ENCODE data around the gene FUZ.

Gene FUZ

DNA sequence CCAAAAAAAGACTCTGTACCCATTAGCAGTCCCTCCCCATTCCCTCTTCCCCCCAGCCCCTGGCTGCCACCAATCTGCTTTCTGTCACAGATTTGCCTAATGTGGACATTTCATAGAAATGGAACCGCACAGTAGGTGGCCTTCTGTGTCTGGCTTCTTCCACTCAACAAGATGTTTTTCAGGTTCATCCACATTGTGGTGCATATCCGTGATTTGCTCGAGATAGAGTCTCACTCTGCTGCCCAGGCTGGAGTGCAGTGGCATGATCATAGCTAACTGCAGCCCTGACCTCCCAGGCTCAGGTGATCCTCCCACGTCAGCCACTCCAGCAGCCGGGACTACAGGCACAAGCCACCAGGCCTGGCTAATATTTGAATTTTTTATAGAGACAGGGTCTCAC lies 25.3 kb downstream of the FUZ start:
- H3K14ac ChIP-seq (ENCODE audit: low read length) = no peak overlapping the region
- peaks cover 58 to 61% of the 10 kb centered on the region in 2 experiments for H3K36me3 ChIP-seq (ENCODE audit: control insufficient read depth in 1 of 2, insufficient read depth in 2 of 2, low read length in 2 of 2)
- H3K27ac ChIP-seq (ENCODE audit: low read depth, low read length) = no peak overlapping the region
- peaks cover 2% of the 10 kb centered on the region for H3K79me1 ChIP-seq (ENCODE audit: low read length)
- no peak overlapping the region for H2BK12ac ChIP-seq (ENCODE audit: low read length)
- no peak overlapping the region for H3K4ac ChIP-seq (ENCODE audit: low read depth, low read length)
- H3K23ac ChIP-seq (ENCODE audit: low read length) = no peak overlapping the region
- no peak overlapping the region for H2AFZ ChIP-seq (ENCODE audit: insufficient read depth, low read length, poor library complexity)
- H4K91ac ChIP-seq (ENCODE audit: low read depth, low read length) = no peak overlapping the region
- H4K8ac ChIP-seq (ENCODE audit: low read depth, low read length) = no peak overlapping the region
- H3K9me3 ChIP-seq (ENCODE audit: insufficient read depth, low read depth, low read length) = peaks cover 2% of the 10 kb centered on the region
- no peak overlapping the region for H3K9ac ChIP-seq (ENCODE audit: low read length)
- H3K18ac ChIP-seq (ENCODE audit: low read length) = no peak overlapping the region
- H3K27me3 ChIP-seq (ENCODE audit: insufficient read depth, low read length) = no peaks in the 10 kb centered on the region
- no CpG with 5 or more reads among the region's 5 CpGs for WGBS (ENCODE audit: extremely low coverage, insufficient coverage, insufficient read length)
- DNase-seq = peak; percentile 12 to 77
- H3K79me2 ChIP-seq (ENCODE audit: control insufficient read depth, insufficient read depth, low read length, poor library complexity) = no peaks in the 10 kb centered on the region
- no peak overlapping the region for H2BK120ac ChIP-seq (ENCODE audit: insufficient read depth, low read length, poor library complexity)
- no peak overlapping the region for H3K4me2 ChIP-seq (ENCODE audit: low read length)
- no peak overlapping the region for H2AK5ac ChIP-seq (ENCODE audit: low read length)
- H3K4me1 ChIP-seq (ENCODE audit: control insufficient read depth in 1 of 2, insufficient read depth in 2 of 2, low read length in 2 of 2) = peaks cover 6 to 10% of the 10 kb centered on the region in 2 experiments
- no peak overlapping the region for H3K4me3 ChIP-seq (ENCODE audit: low read depth, low read length)
- no peak overlapping the region for H2BK5ac ChIP-seq (ENCODE audit: low read depth, low read length, poor library complexity)
- no peak overlapping the region for H4K12ac ChIP-seq (ENCODE audit: low read depth, low read length)

DNA sequence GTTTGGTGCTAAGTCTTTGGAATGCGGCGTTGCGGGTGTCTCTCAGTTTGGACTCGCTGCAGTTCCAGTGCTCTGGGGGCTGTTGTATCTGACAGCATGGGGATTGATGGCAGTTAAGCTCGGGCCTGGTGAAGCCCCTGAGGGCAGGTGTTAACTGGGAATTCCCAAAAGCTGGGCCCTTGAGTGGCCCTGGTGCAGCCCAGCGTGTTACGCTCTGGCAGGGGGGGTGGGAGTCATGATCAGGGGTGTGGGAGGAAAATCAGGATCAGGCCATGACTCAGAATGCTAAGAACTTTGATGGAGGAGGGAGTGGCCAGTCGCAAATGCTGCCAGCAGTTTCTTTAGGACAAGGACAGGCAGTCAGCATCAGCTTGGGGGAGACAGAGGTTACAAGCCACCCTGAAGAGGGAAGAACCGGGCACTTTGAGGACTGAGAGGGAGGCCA lies 26.7 kb downstream of the FUZ start:
- Histone ChIP-seq H2AFZ (ENCODE audit: insufficient read depth, low read length, poor library complexity) (no peak overlapping the region), H3K36me3 (ENCODE audit: control insufficient read depth in 1 of 2, insufficient read depth in 2 of 2, low read length in 2 of 2) (peaks cover 52 to 56% of the 10 kb centered on the region in 2 experiments), H3K79me2 (ENCODE audit: control insufficient read depth, insufficient read depth, low read length, poor library complexity) (no peaks in the 10 kb centered on the region), H3K79me1 (ENCODE audit: low read length) (peaks cover 2% of the 10 kb centered on the region), H2AK5ac (ENCODE audit: low read length) (peak overlapping the region; percentile 3), H4K12ac (ENCODE audit: low read depth, low read length) (no peak overlapping the region), H2BK12ac (ENCODE audit: low read length) (no peak overlapping the region), H3K14ac (ENCODE audit: low read length) (no peak overlapping the region), H3K27ac (ENCODE audit: low read depth, low read length) (peak overlapping the region; percentile 10), H3K27me3 (ENCODE audit: insufficient read depth, low read length) (no peaks in the 10 kb centered on the region), H4K91ac (ENCODE audit: low read depth, low read length) (no peak overlapping the region), H3K4me1 (ENCODE audit: control insufficient read depth in 1 of 2, insufficient read depth in 2 of 2, low read length in 2 of 2) (peaks cover 6 to 10% of the 10 kb centered on the region in 2 experiments), H4K8ac (ENCODE audit: low read depth, low read length) (no peak overlapping the region), H3K4me2 (ENCODE audit: low read length) (peak overlapping the region; percentile 40), H3K9ac (ENCODE audit: low read length) (no peak overlapping the region), H3K9me3 (ENCODE audit: insufficient read depth, low read depth, low read length) (peaks cover 2% of the 10 kb centered on the region), H3K4me3 (ENCODE audit: low read depth, low read length) (no peak overlapping the region), H3K18ac (ENCODE audit: low read length) (no peak overlapping the region), H3K4ac (ENCODE audit: low read depth, low read length) (no peak overlapping the region), H2BK5ac (ENCODE audit: low read depth, low read length, poor library complexity) (no peak overlapping the region), H3K23ac (ENCODE audit: low read length) (no peak overlapping the region), H2BK120ac (ENCODE audit: insufficient read depth, low read length, poor library complexity) (no peak overlapping the region)
- DNase-seq = peak; percentile 13 to 24
- no CpG with 5 or more reads among the region's 9 CpGs for WGBS (ENCODE audit: extremely low coverage, insufficient coverage, insufficient read length)

DNA sequence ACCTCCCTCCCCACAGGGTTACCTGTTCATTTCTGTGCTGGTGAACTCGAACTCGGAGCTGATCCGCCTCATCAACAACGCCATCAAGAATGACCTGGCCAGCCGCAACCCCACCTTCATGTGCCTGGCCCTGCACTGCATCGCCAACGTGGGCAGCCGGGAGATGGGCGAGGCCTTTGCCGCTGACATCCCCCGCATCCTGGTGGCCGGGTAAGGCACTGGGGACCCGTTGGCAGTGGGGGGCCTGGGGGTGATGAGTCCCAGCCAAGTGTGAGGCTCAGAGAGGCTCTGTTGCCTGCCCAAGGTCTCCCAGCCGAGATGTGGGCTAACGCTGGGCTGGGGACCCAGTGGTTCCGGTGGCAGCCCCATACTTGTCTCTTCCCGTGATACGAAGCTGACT lies 30.6 kb downstream of the FUZ start:
- H3K4me3 ChIP-seq (ENCODE audit: low read depth, low read length) = no peak overlapping the region
- H2AK5ac ChIP-seq (ENCODE audit: low read length) = no peak overlapping the region
- no peak overlapping the region for H2BK120ac ChIP-seq (ENCODE audit: insufficient read depth, low read length, poor library complexity)
- no peak overlapping the region for H3K14ac ChIP-seq (ENCODE audit: low read length)
- H3K79me2 ChIP-seq (ENCODE audit: control insufficient read depth, insufficient read depth, low read length, poor library complexity) = no peaks in the 10 kb centered on the region
- peaks cover 6 to 7% of the 10 kb centered on the region in 2 experiments for H3K4me1 ChIP-seq (ENCODE audit: control insufficient read depth in 1 of 2, insufficient read depth in 2 of 2, low read length in 2 of 2)
- no peak overlapping the region for H4K8ac ChIP-seq (ENCODE audit: low read depth, low read length)
- no peak overlapping the region for H2BK12ac ChIP-seq (ENCODE audit: low read length)
- H3K9me3 ChIP-seq (ENCODE audit: insufficient read depth, low read depth, low read length) = no peaks in the 10 kb centered on the region
- no peak for DNase-seq
- H2AFZ ChIP-seq (ENCODE audit: insufficient read depth, low read length, poor library complexity) = no peak overlapping the region
- H3K79me1 ChIP-seq (ENCODE audit: low read length) = peaks cover 2% of the 10 kb centered on the region
- H3K4me2 ChIP-seq (ENCODE audit: low read length) = no peak overlapping the region
- H3K27ac ChIP-seq (ENCODE audit: low read depth, low read length) = no peak overlapping the region
- H3K27me3 ChIP-seq (ENCODE audit: insufficient read depth, low read length) = no peaks in the 10 kb centered on the region
- H3K36me3 ChIP-seq (ENCODE audit: control insufficient read depth in 1 of 2, insufficient read depth in 2 of 2, low read length in 2 of 2) = peaks cover 31 to 34% of the 10 kb centered on the region in 2 experiments
- no peak overlapping the region for H3K23ac ChIP-seq (ENCODE audit: low read length)
- no peak overlapping the region for H4K91ac ChIP-seq (ENCODE audit: low read depth, low read length)
- H4K12ac ChIP-seq (ENCODE audit: low read depth, low read length) = no peak overlapping the region
- no CpG with 5 or more reads among the region's 18 CpGs for WGBS (ENCODE audit: extremely low coverage, insufficient coverage, insufficient read length)
- no peak overlapping the region for H2BK5ac ChIP-seq (ENCODE audit: low read depth, low read length, poor library complexity)
- H3K4ac ChIP-seq (ENCODE audit: low read depth, low read length) = no peak overlapping the region
- no peak overlapping the region for H3K9ac ChIP-seq (ENCODE audit: low read length)
- no peak overlapping the region for H3K18ac ChIP-seq (ENCODE audit: low read length)

DNA sequence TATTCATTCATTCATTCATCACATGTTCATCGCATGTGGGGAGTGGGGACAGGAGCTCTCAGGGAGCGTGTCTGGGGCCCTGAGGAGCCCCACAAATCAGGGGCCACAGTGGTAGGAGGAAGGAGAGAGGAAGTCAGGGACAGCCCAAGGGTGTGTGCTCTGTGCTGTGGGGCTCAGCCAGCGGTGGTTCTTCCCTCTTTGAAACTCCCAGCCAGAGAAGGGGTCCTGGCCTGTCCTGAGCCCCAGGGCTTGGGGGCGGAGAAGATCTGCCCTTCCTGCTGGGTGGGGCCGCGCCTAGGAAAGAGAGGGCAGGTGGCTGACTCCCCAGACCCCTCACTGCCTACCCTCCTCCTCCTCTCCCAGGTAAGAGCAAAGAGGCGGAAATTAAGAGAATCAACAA lies 31.7 kb downstream of the FUZ start:
- Histone ChIP-seq H2BK120ac (ENCODE audit: insufficient read depth, low read length, poor library complexity) (no peak overlapping the region), H2BK12ac (ENCODE audit: low read length) (no peak overlapping the region), H2BK5ac (ENCODE audit: low read depth, low read length, poor library complexity) (no peak overlapping the region), H2AFZ (ENCODE audit: insufficient read depth, low read length, poor library complexity) (no peak overlapping the region), H3K9ac (ENCODE audit: low read length) (no peak overlapping the region), H4K91ac (ENCODE audit: low read depth, low read length) (no peak overlapping the region), H3K18ac (ENCODE audit: low read length) (peak overlapping the region; percentile 61), H4K8ac (ENCODE audit: low read depth, low read length) (no peak overlapping the region), H3K79me1 (ENCODE audit: low read length) (no peaks in the 10 kb centered on the region), H3K4me2 (ENCODE audit: low read length) (no peak overlapping the region), H3K4me1 (ENCODE audit: control insufficient read depth in 1 of 2, insufficient read depth in 2 of 2, low read length in 2 of 2) (peaks cover 0 to 2% of the 10 kb centered on the region in 2 experiments), H3K14ac (ENCODE audit: low read length) (no peak overlapping the region), H3K9me3 (ENCODE audit: insufficient read depth, low read depth, low read length) (no peaks in the 10 kb centered on the region), H2AK5ac (ENCODE audit: low read length) (no peak overlapping the region), H3K36me3 (ENCODE audit: control insufficient read depth in 1 of 2, insufficient read depth in 2 of 2, low read length in 2 of 2) (peaks cover 31 to 34% of the 10 kb centered on the region in 2 experiments), H3K4ac (ENCODE audit: low read depth, low read length) (no peak overlapping the region), H3K23ac (ENCODE audit: low read length) (no peak overlapping the region), H3K27ac (ENCODE audit: low read depth, low read length) (no peak overlapping the region), H3K4me3 (ENCODE audit: low read depth, low read length) (no peak overlapping the region), H4K12ac (ENCODE audit: low read depth, low read length) (no peak overlapping the region), H3K27me3 (ENCODE audit: insufficient read depth, low read length) (no peaks in the 10 kb centered on the region), H3K79me2 (ENCODE audit: control insufficient read depth, insufficient read depth, low read length, poor library complexity) (no peaks in the 10 kb centered on the region)
- no peak for DNase-seq
- WGBS (ENCODE audit: extremely low coverage, insufficient coverage, insufficient read length) = no CpG with 5 or more reads among the region's 7 CpGs

All from trophoblast cell (in vitro differentiated cells and primary cell).